PC-3 (cell line): ENCODE measurements around the gene PLXNB1. TPM values are rescaled to one million over a fixed set of nuclear protein-coding genes. Genes with fewer than 3 reads are reported as not detected.

ENCODE experiments used
- ATAC-seq: fragments of 200-7000 bp; cut with Tn5 transposase; 2 replicates; pipeline ENCODE4 v1.9.1; 2020; ENCODE audit warnings: mild to moderate bottlenecking, moderate library complexity
- BruUV-seq: library from RNA; stranded (reverse); fragments of 400-500 nt; replicated peaks from 2 replicates; lab custom pipeline; 2021; lab: Mats Ljungman, UMichigan
- CTCF ChIA-PET: fragments of 300-600 bp; sonication (Branson Sonifier 250); formaldehyde crosslinking; loops from one replicate; lab custom pipeline; 2022; ENCODE audit warnings: antibody characterized with exemption; lab: Charles Lee
- POLR2A ChIA-PET: fragments of 300-600 bp; sonication (Branson Sonifier 250); formaldehyde crosslinking; loops from one replicate; lab custom pipeline; 2022; ENCODE audit warnings: antibody characterized with exemption; ENCODE audit not compliant: unreplicated experiment; lab: Charles Lee
- DNase-seq: peaks from one replicate; pipeline ENCODE4 v3.0.0-alpha.2; 2015
- H2AFZ ChIP-seq: fragments of 300-600 bp; sonication (generic); 2 replicates; pipeline ENCODE4 v1.6.0; 2016; ENCODE audit warnings: antibody characterized with exemption, low read length
- H3F3A ChIP-seq: fragments of 300-600 bp; sonication (generic); one replicate; pipeline ENCODE4 v1.6.0; 2017; ENCODE audit warnings: antibody characterized with exemption, low read length, control low read depth, mild to moderate bottlenecking; ENCODE audit not compliant: unreplicated experiment
- H3K27ac ChIP-seq: fragments of 300-600 bp; sonication (generic); 2 replicates; pipeline ENCODE4 v1.5.1; 2016; ENCODE audit warnings: mild to moderate bottlenecking, low read length
- H3K27me3 ChIP-seq: fragments of 300-600 bp; sonication (generic); 2 replicates; pipeline ENCODE4 v1.6.1; 2016; ENCODE audit warnings: low read length, mixed read lengths
- H3K36me3 ChIP-seq: fragments of 300-600 bp; sonication (generic); 2 replicates; pipeline ENCODE4 v1.6.1; 2016; ENCODE audit warnings: low read depth, mixed run types, low read length, mixed read lengths
- H3K4me1 ChIP-seq: fragments of 300-600 bp; sonication (generic); 2 replicates; pipeline ENCODE4 v1.5.1; 2016; ENCODE audit warnings: low read length; ENCODE audit not compliant: insufficient read depth
- H3K4me2 ChIP-seq: fragments of 300-600 bp; sonication (generic); 2 replicates; pipeline ENCODE4 v1.6.0; 2016; ENCODE audit warnings: low read length
- H3K4me3 ChIP-seq: fragments of 300-600 bp; sonication (generic); 2 replicates; pipeline ENCODE4 v1.5.1; 2016; ENCODE audit warnings: mild to moderate bottlenecking, low read length, mixed read lengths
- H3K79me2 ChIP-seq: fragments of 300-600 bp; sonication (generic); 2 replicates; pipeline ENCODE4 v1.6.1; 2017; ENCODE audit warnings: low read length, mixed read lengths
- H3K9ac ChIP-seq: fragments of 300-600 bp; sonication (generic); 2 replicates; pipeline ENCODE4 v1.6.0; 2016; ENCODE audit warnings: mild to moderate bottlenecking, low read length
- H3K9me2 ChIP-seq: fragments of 300-600 bp; sonication (generic); replicated peaks from 2 replicates; pipeline ENCODE4 v1.6.1; 2016; ENCODE audit warnings: mixed run types, low read length, mixed read lengths
- H3K9me3 ChIP-seq: fragments of 300-600 bp; sonication (generic); 2 replicates; pipeline ENCODE4 v1.6.1; 2016; ENCODE audit warnings: low read length, mixed read lengths
- H4K20me1 ChIP-seq: fragments of 300-600 bp; sonication (generic); 2 replicates; pipeline ENCODE4 v1.6.1; 2016; ENCODE audit warnings: low read length, mixed read lengths
- CTCF ChIP-seq: fragments of 300-600 bp; sonication (generic); conservative IDR thresholded peaks from 2 replicates; pipeline ENCODE4 v1.5.1; 2017; ENCODE audit warnings: antibody characterized with exemption, low read depth, mild to moderate bottlenecking, low read length
- EZH2 ChIP-seq: fragments of 300-600 bp; sonication (generic); IDR thresholded peaks from one replicate; pipeline ENCODE4 v1.6.1; 2017; ENCODE audit warnings: antibody characterized with exemption, mild to moderate bottlenecking, low read length; ENCODE audit not compliant: unreplicated experiment
- EZH2phosphoT487 ChIP-seq: fragments of 300-600 bp; sonication (generic); IDR thresholded peaks from 2 replicates; pipeline ENCODE4 v1.6.1; 2018; ENCODE audit warnings: mild to moderate bottlenecking, antibody characterized with exemption, low read length, borderline replicate concordance
- intact Hi-C: fragments of 100-400 bp; cut with micrococcal nuclease; formaldehyde crosslinking; loops from 2 replicates; pipeline ENCODE4 v1.9.0; 2023
- total RNA-seq: library from RNA; depleted of rRNA; stranded (reverse); fragments of >200 nt; gene quantifications from 2 replicates; pipeline ENCODE4 v1.2.3, GENCODE V29; 2014

The PLXNB1 gene
- total RNA-seq, 1 experiment from 2014 or later: 35.4 TPM

GRCh38 chr3:48414376-48415250 is 15.3 kb downstream of the PLXNB1 start:
- POLR2A ChIA-PET: no interaction called here
- Histone ChIP-seq H3K4me1 (no peaks in the 10 kb centered on the region), H3K27me3 (no peaks in the 10 kb centered on the region), H3K27ac (no peak overlapping the region), H3K4me3 (no peak overlapping the region), H3K9me3 (no peaks in the 10 kb centered on the region), H3K36me3 (no peaks in the 10 kb centered on the region), H3K4me2 (no peak overlapping the region), H3K9me2 (no peaks in the 10 kb centered on the region), H3K9ac (no peak overlapping the region), H4K20me1 (no peaks in the 10 kb centered on the region), H3K79me2 (no peaks in the 10 kb centered on the region), H2AFZ (no peak overlapping the region), H3F3A (no peaks in the 10 kb centered on the region)
- CTCF ChIA-PET: no interaction called here
- no peak for TF ChIP-seq EZH2phosphoT487
- TF ChIP-seq CTCF: no peak
- no peak for TF ChIP-seq EZH2
- intact Hi-C loops: no loop called here
- no peak for ATAC-seq
- no peak for DNase-seq
- no TSS peak for BruUV-seq

- BruUV-seq: no TSS peak
- Histone ChIP-seq H3K4me3 (no peak overlapping the region), H3K79me2 (no peaks in the 10 kb centered on the region), H3K9me3 (no peaks in the 10 kb centered on the region), H3K4me1 (no peaks in the 10 kb centered on the region), H3K27me3 (no peaks in the 10 kb centered on the region), H3F3A (no peaks in the 10 kb centered on the region), H3K9me2 (no peaks in the 10 kb centered on the region), H2AFZ (no peak overlapping the region), H3K27ac (no peak overlapping the region), H4K20me1 (no peaks in the 10 kb centered on the region), H3K36me3 (no peaks in the 10 kb centered on the region), H3K9ac (no peak overlapping the region), H3K4me2 (no peak overlapping the region)
- no peak for DNase-seq
- ChIA-PET POLR2A (no interaction called here), CTCF (no interaction called here)
- intact Hi-C loops: no loop called here
- TF ChIP-seq EZH2: no peak
- TF ChIP-seq EZH2phosphoT487: no peak
- no peak for TF ChIP-seq CTCF
- ATAC-seq: no peak
These were observed 16.3 kb downstream of the PLXNB1 start for GRCh38 chr3:48413611-48414010.

GRCh38 chr3:48413086-48413485 is 16.8 kb downstream of the PLXNB1 start:
- no peaks in the 10 kb centered on the region for H3K9me3 ChIP-seq
- POLR2A ChIA-PET: no interaction called here

More at GRCh38 chr3:48413086-48413485, 16.8 kb downstream of the PLXNB1 start:
- no peak for DNase-seq
- no peak for TF ChIP-seq EZH2
- TF ChIP-seq CTCF: no peak
- no peak for TF ChIP-seq EZH2phosphoT487
- intact Hi-C loops: no loop called here
- no peaks in the 10 kb centered on the region for H3K27me3 ChIP-seq
- no peaks in the 10 kb centered on the region for H3K36me3 ChIP-seq
- H3K27ac ChIP-seq: no peak overlapping the region
- no peak for ATAC-seq
- H3K79me2 ChIP-seq: no peaks in the 10 kb centered on the region
- no peak overlapping the region for H3K4me3 ChIP-seq
- H3K9me2 ChIP-seq: no peaks in the 10 kb centered on the region
- H3K4me1 ChIP-seq: no peaks in the 10 kb centered on the region
- no peaks in the 10 kb centered on the region for H3F3A ChIP-seq
- H3K9ac ChIP-seq: no peak overlapping the region
- H3K4me2 ChIP-seq: no peak overlapping the region
- H4K20me1 ChIP-seq: no peaks in the 10 kb centered on the region
- no peak overlapping the region for H2AFZ ChIP-seq
- no TSS peak for BruUV-seq
- CTCF ChIA-PET: no interaction called here
